ENCODE data around the gene SMIM1. TPM values are rescaled to one million over a fixed set of nuclear protein-coding genes. Genes with fewer than 3 reads are reported as not detected.
A peak's percentile ranks its signal among the peaks of the same experiment; 100 is the strongest.

Gene SMIM1
- total and polyA plus RNA-seq, 9 of the 15 experiments (the other 6 are each of a cell fraction or from before 2014, with no cell fraction given): 2.3 to 125 (median 24.3) TPM

- TF ChIP-seq NKRF (IDR thresholded peaks at IDR 0.05; ENCODE audit: borderline replicate concordance) (no peak), ZNF511 (CRISPR knock-in tag; IDR thresholded peaks at IDR 0.05) (no peak), TAL1 (IDR thresholded peaks at IDR 0.05) (no peak), STAT5B (CRISPR knock-in tag; IDR thresholded peaks at IDR 0.05) (no peak), KDM1A (IDR thresholded peaks at IDR 0.05) (peak in 1 of 2 experiments; percentile 90; a peak in 1 of 4 replicates), U2AF2 (optimal IDR thresholded peaks at IDR 0.05; ENCODE audit: low read depth, low read length) (no peak), TCFL5 (CRISPR knock-in tag; conservative IDR thresholded peaks at IDR 0.05) (no peak), RBM15 (IDR thresholded peaks at IDR 0.05; ENCODE audit: insufficient read depth, low read length) (no peak), ZNF263 (CRISPR knock-in tag; IDR thresholded peaks at IDR 0.05; ENCODE audit: borderline replicate concordance) (0 out of 2 replicates have a peak, but pooled peaks have one; percentile 44), TARDBP (IDR thresholded peaks at IDR 0.05) (no peak), ZBTB5 (IDR thresholded peaks at IDR 0.05) (no peak), SRSF3 (IDR thresholded peaks at IDR 0.05; ENCODE audit: insufficient read depth, low read length) (no peak), MYC (IDR thresholded peaks at IDR 0.05; ENCODE audit: low read depth, low read length) (no peak), MYC (CRISPR knock-in tag; IDR thresholded peaks at IDR 0.05; ENCODE audit: borderline replicate concordance, low read depth) (no peak), SIN3A (IDR thresholded peaks at IDR 0.05; ENCODE audit: borderline replicate concordance in 2 of 2, control insufficient read depth in 1 of 2, low read depth in 2 of 2, low read length in 2 of 2) (no peak; a peak in 1 of 4 replicates), SNRNP70 (optimal IDR thresholded peaks at IDR 0.05; ENCODE audit: low read depth, low read length) (no peak), TCF7 (IDR thresholded peaks at IDR 0.05; ENCODE audit: borderline replicate concordance) (no peak), ZNF23 (CRISPR knock-in tag; IDR thresholded peaks at IDR 0.05) (no peak), SMARCC2 (IDR thresholded peaks at IDR 0.05; ENCODE audit: low read depth) (no peak), TCF15 (CRISPR knock-in tag; IDR thresholded peaks at IDR 0.05) (no peak; the same call in 1 of the 2 replicates), JUNB (CRISPR knock-in tag; conservative IDR thresholded peaks at IDR 0.05) (no peak), ZBTB43 (CRISPR knock-in tag; IDR thresholded peaks at IDR 0.05) (no peak; the same call in 1 of the 2 replicates), TAF15 (IDR thresholded peaks at IDR 0.05; ENCODE audit: low read depth, low read length) (no peak)
These were observed 1.9 kb downstream of the SMIM1 start (continued) for GRCh38 chr1:3774276-3774945.
